WERI-Rb-1 (cell line): ENCODE measurements around the gene POLH.
"Not testable (repeated sequence)": the region's sequence is repeated elsewhere in the genome, so short reads cannot be mapped to it uniquely, and the experiment has no call there.

Experiments
- DNase-seq: peaks from one replicate; pipeline ENCODE4 v3.0.0-alpha.2; 2020
- H3K27ac ChIP-seq: fragments of 250-450 bp; sonication (Bioruptor Pico); 2 replicates; pipeline ENCODE4 v1.5.1; 2020; ENCODE audit warnings: mild to moderate bottlenecking, moderate library complexity
- H3K27me3 ChIP-seq: fragments of 250-450 bp; sonication (Bioruptor Pico); 2 replicates; pipeline ENCODE4 v1.5.1; 2021; ENCODE audit warnings: mild to moderate bottlenecking, low read depth, moderate library complexity; ENCODE audit not compliant: insufficient read depth, severe bottlenecking
- H3K36me3 ChIP-seq: fragments of 250-450 bp; sonication (Bioruptor Pico); 2 replicates; pipeline ENCODE4 v1.5.1; 2020; ENCODE audit warnings: mild to moderate bottlenecking, moderate library complexity
- H3K4me3 ChIP-seq: 2 replicates; pipeline ENCODE4 v1.5.1; 2011; ENCODE audit warnings: low read depth, mild to moderate bottlenecking, control low read depth, low read length
- H3K9me3 ChIP-seq: fragments of 250-450 bp; sonication (Bioruptor Pico); 2 replicates; pipeline ENCODE4 v1.5.1; 2021; ENCODE audit warnings: mild to moderate bottlenecking, moderate library complexity; ENCODE audit not compliant: severe bottlenecking
- CTCF ChIP-seq: IDR thresholded peaks from 2 replicates; pipeline ENCODE4 v1.5.1; 2011; ENCODE audit warnings: low read depth, mild to moderate bottlenecking, control low read depth, inconsistent platforms, low read length

POLH gene

GRCh38 chr6:43588194-43588593 is 12.2 kb downstream of the POLH start:
- H3K9me3 ChIP-seq: no peaks in the 10 kb centered on the region
- no peaks in the 10 kb centered on the region for H3K27me3 ChIP-seq
- no peak overlapping the region for H3K27ac ChIP-seq
- no peak for DNase-seq
- TF ChIP-seq CTCF: no peak
- no peak overlapping the region for H3K4me3 ChIP-seq
- H3K36me3 ChIP-seq: peaks cover 95% of the 10 kb centered on the region

GRCh38 chr6:43589564-43589963 is 13.6 kb downstream of the POLH start:
- DNase-seq, H3K4me3 ChIP-seq, H3K27ac ChIP-seq, H3K9me3 ChIP-seq, H3K27me3 ChIP-seq: not testable (repeated sequence)
- peaks cover 94% of the 10 kb centered on the region for H3K36me3 ChIP-seq

- peaks cover 81% of the 10 kb centered on the region for H3K36me3 ChIP-seq
These were observed 18.0 kb downstream of the POLH start for GRCh38 chr6:43593938-43594337.

GRCh38 chr6:43600595-43600994 is 24.6 kb downstream of the POLH start:
- TF ChIP-seq CTCF: no peak
- H3K27ac ChIP-seq: no peak overlapping the region
- no peak for DNase-seq
- no peaks in the 10 kb centered on the region for H3K9me3 ChIP-seq
- peaks cover 89% of the 10 kb centered on the region for H3K36me3 ChIP-seq
- no peak overlapping the region for H3K4me3 ChIP-seq
- H3K27me3 ChIP-seq: no peaks in the 10 kb centered on the region

More at GRCh38 chr6:43593938-43594337, 18.0 kb downstream of the POLH start:
- no peak for TF ChIP-seq CTCF
- no peak for DNase-seq
- no peak overlapping the region for H3K27ac ChIP-seq
- H3K4me3 ChIP-seq: no peak overlapping the region
- no peaks in the 10 kb centered on the region for H3K9me3 ChIP-seq
- H3K27me3 ChIP-seq: no peaks in the 10 kb centered on the region

GRCh38 chr6:43604174-43604573 is 28.2 kb downstream of the POLH start:
- DNase-seq: no peak
- H3K4me3 ChIP-seq: no peak overlapping the region
- peaks cover 99% of the 10 kb centered on the region for H3K36me3 ChIP-seq
- no peak overlapping the region for H3K27ac ChIP-seq
- H3K9me3 ChIP-seq: no peaks in the 10 kb centered on the region
- no peaks in the 10 kb centered on the region for H3K27me3 ChIP-seq
- TF ChIP-seq CTCF: no peak

GRCh38 chr6:43606019-43606418 is 30.0 kb downstream of the POLH start:
- Histone ChIP-seq H3K9me3 (no peaks in the 10 kb centered on the region), H3K4me3 (no peak overlapping the region), H3K27ac (no peak overlapping the region), H3K36me3 (peaks cover 98% of the 10 kb centered on the region), H3K27me3 (no peaks in the 10 kb centered on the region)
- no peak for DNase-seq
- no peak for TF ChIP-seq CTCF
